Right kidney (tissue), 1 donor: ENCODE measurements around the gene ZNF532.
A peak's percentile ranks its signal among the peaks of the same experiment; 100 is the strongest.

ENCODE experiments used
- DNase-seq: peaks from one replicate; pipeline ENCODE4 v3.0.0-alpha.2; 2016

ZNF532 gene

DNA sequence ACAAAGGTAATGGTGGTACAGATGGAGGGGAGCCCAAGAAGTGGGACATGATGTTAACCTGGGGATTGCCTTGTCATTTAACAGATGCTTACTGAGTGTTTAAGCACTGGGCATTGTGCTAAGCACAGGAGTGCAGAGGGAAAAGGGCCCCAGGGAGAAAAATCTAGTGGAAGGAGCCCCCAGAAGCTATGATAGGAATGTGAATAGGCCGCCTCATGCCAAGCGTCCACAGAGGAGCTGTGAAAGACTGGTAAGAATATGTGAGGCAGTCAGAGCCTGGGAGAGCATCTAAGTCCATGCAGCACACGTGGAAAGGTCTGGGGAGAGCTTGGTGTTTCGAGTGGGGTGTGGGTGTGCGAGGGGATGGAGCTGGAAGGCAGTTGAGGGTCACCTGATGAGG, 5.5 kb downstream of the ZNF532 start:
- DNase-seq: no peak

DNA sequence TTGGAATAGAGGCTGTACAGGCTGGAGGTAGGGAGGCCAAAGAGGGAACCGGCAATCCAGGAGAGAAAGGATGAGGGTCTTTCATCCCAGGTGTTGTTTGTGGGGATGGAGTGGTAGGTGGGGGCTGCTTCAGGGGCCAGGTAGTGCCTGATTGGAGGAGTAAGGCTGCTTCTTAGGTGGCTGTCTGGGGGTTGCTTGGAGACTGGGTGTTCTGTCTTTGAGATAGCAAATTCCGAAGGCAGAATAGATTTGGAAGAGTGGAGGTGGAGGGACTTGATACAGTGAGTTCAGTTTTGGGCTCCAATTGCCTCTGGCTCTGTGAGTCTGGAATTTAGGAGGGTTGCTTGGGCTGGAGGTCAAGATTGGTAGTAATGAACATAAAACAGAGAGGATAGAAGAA, 5.9 kb downstream of the ZNF532 start:
- no peak for DNase-seq

DNA sequence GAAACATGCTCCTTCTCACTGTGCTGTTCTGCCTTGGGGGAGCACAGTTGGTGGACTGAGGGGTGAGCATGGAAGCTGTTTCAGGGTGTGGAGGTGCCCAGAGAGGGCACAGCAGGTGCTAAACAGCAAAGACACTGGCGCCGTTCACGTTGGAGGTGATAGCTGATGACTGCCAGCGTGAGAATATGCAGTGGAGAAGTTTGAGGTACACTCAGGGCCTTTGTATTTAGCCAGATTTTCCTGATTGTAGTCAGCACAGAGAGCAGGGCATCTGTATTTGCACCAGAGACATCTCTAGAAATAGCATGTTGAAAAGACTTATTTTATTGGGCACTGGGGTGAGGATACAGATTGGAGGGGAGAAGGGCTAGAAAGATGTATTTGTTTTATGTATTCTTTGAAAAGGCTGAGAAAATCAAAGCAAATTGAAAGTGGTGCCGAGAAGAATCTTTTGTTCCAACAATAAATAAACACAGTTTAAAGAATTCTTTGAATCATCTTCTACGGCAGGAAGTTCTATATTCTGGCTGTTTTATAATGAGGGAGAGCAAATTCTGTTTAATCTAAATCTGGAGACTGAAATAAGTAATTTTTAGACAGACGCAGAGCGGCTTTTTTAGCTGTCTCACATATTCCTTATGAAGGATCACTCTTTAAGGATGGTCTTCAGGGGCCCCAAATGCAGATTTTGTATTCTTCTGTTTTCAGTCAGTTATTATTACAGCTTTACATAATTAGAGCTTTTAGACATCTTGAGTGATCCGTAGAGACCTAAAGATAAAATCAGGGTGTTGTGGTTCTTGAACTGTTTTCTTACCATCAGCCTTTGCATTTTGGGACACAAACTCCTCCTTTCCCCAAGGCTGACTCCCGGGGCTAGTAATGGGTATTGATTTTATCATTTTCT, 7.1 kb downstream of the ZNF532 start:
- no peak for DNase-seq

DNA sequence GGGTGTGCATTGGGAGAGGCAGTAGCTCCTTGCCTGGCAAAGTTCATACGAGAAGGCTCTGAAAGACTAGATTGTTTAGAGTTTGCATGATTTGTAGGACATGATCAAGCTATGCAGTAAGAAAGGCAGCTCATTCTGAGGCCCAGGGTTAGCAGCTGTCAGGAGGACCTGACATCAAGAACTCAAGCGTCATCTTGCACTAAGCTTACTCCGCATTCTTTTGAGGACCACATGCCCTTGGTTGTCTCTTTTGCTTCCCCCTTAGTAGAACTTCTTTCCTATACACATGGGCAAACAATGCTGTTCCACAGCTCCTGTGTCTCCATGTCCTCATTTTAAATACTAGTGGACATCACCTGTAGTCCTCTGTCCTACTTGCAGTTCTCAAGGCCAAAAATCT, 14.0 kb downstream of the ZNF532 start:
- DNase-seq: no peak

DNA sequence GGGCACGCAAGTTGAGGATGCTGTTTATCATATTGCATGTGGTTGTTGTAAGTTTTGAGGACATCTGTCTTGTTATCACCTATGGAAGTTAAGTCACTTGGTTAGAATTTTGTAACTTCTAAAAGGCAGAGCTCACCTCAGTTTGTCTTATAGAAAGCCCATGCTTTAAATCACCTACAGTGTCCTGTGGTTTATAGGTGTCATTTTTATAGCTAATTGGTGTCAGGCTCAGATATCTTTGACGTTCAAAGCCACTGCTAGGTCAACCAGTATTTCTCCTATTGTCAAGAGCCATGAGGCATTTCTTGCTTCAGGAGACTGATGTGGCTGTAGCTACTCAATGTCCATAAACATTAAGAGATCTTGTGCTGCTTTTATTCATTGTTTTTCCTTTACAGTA, 16.8 kb downstream of the ZNF532 start:
- no peak for DNase-seq

DNA sequence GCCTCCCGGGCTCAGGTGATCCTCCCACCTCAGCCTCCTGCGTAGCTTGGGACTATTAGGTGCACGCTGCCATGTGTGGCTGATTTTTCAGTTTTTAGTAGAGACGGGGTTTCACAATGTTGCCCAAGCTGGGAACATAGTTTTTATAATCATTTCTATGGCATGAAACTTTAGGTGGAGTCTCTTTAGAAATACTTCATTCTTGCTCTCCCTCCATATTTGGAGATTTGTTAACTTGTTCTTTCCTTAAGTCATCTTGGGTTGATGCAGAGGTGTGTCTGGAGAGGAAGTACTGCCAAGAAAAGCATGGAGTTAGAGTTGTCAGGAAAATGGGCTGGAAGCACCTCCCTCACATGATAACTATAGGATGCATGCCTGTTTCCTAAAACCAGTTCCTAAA, 17.4 kb downstream of the ZNF532 start:
- DNase-seq: no peak

DNA sequence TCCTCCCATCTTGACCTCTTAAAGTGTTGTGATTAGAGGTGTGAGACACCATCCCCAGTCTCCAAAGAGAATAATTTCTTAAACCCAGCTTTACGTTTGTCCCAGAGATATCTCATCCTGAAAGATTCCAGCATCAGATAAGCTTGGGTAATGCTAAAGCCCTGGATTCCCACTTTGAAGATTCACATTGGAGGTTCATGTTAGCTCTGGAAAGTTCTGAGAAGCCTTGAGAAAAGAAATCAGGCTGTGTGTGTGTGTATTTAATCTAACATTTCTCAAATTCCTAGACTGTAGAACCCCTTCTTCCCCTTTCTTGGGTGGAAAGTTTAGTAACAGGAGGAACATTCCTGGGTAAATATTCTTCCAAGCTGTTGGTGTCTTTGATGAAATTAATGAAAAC, 18.0 kb downstream of the ZNF532 start:
- DNase-seq: no peak

DNA sequence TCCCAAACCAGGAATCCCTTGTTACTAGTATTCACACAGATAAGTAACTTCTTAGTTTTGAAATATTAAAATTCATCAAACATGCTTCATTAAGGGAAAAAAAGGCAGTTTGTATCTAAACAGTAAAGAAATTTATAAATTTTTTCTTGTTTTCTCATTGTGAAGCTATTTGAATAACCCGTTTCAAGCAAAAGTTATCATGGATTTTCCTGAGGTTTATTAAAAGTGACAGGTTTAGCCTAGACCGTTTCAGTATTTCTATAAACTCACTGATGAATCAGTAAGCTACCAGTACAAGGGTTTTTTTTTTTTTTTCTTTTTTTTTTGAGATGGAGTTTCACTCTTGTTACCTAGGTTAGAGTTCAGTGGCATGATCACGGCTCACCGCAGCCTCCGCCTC, 20.0 kb downstream of the ZNF532 start:
- DNase-seq: no peak

DNA sequence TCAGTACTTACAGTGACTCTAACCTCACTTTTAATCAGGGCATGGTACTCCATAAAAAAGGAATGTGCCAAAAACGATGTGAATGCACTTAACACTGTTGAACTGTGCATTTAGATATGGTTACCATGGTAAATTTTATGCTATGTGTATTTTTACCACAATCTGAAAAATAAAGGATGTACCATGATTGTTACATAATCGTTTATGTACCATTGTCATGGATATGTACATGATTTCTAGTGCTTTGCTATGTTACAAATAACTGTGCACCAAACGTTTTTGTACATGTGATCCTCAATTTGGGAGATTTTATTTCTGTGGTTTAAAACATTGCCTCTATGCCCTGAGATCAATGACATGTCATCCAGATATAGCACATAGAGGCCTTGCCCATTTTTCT, 21.8 kb downstream of the ZNF532 start:
- no peak for DNase-seq

DNA sequence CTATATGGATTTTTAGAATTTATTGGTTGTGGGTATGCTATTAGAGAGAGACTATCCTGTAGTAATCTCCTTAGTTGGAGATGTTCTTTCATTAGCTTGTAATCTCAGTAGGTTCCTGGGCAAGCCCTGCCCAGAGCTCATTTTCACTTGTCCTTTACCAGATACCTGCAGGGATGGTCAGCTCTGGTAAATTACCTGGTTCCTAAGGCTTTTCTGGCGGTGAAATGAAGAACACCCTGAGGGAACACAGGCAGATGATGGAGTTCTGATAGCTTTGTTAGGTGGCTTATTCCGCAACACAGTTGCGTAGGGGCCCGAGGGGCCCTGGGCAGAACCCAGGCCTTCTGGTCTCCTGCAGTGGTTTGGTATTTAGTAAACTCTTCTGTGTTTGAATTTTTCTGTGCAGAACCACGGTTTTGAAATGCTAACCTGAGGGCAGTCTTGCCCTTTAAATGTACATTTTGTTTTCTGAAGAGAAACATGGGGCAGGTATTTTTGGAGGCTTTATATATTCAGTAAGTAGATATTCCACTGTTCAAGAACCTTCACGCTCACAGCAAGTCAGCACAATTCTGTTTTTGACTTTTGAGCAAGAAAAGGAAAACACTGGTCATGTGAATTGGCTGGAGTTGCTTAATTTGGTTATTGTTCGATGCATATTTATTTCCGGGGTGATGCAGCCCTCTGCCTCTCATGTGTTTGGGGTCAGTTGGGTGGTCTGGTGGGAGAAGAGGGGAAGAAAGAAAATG, 22.4 kb downstream of the ZNF532 start:
- no peak for DNase-seq

DNA sequence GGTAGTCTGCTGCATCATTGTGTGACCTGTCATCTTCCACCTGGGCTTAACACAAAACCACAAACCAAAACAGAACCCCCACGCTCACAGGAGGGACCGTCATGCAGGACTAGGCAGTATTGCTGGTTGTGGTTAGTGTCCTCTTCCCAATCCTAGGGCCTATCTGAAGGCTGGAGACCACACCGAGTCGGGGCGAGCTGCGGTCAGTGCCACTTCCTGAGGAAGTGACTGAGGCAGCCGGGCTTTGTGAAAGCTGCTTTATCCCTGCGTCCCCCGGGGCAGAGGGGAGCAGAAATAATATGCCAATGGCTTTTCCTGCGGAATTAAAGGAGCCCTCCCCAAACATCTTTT, 22.9 kb downstream of the ZNF532 start:
- peak; percentile 22 for DNase-seq

DNA sequence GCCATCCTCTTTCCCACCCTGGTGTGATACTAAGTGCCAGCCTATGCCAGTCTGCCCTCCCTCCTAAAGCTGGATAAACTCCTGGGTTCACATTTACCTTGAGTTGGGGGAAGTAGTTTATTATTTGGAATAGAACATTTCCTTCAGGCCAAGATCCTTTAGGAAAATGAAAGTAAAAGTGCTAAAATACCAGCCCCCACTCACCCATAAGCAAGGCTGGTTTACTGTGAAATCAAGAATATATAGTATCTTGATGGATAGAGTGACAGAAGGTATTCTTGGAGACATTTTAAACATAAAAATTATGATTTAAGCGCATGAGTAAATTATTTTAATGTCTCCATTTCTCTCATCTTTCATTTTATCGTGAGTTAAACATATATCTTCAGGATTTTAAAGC, 27.1 kb downstream of the ZNF532 start:
- DNase-seq: no peak

DNA sequence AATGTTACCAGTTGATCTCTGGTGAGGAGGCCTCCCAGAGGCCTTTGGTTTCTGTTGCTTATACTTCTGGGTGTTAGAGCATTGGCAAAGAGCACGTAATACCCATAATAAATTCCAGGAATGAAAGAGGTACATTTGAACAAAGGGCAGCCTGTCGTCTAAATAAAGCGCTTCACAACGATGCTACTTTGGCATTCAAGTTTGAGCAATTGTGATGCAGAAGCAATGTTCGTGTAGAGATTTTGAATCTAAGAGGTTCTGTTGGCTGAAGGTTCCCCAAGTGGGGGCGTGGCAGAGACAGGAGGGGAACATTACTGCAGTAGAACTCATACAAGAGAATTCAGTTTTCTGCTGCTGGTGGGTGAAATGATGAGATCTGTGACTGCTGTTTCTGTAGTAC, 27.8 kb downstream of the ZNF532 start:
- DNase-seq: no peak

DNA sequence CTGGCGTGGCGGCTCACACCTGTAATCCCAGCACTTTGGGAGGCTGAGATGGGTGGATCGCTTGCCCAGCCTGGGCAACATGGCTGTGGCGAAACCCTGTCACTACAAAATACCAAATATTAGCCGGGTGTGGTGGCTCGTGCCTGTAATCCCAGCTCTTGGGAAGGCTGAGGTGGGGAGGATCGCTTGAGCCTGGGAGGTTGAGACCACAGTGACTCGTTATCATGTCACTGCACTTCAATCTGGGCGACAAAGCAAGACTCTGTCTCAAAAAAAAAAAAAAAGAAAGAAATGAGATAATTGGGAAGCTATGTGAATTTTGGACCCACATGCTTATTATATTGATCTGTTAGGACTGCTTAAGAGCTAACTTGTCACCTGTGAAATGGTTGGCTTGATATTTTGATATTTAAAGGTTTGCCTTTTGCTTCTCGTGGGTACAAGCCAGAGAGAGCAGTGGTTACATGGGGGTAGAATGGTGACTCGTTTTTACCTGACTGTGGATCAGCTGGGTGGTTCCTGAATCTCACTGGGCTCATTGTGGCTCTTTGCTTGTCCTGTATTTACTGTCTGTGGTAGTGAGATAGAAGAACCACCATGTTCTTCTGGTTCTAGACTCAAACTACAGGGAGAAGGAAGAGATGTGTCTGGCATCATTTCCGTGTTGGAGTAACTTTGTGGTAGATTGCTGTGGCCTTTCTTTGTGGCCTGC, 28.9 kb downstream of the ZNF532 start:
- DNase-seq: no peak

DNA sequence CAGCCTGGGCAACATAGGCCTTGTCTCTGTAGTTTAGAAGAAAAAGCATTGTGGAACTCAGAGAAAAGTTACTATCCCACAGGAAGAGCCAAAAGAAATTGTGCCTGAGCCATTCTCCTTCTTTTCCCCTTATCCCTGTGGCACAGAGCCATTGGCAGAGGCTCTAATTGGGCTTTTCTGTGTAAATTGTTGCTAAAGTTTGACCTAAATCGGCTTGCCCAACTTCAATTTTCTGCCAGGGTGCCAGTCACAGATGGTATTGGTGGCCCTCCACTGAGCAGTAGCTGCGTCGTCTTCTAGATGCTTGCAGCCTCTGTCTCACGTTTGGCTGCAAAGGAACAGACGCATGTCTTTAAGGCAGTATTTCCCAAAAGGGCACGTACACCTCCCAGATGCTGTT, 30.3 kb downstream of the ZNF532 start:
- DNase-seq: no peak

DNA sequence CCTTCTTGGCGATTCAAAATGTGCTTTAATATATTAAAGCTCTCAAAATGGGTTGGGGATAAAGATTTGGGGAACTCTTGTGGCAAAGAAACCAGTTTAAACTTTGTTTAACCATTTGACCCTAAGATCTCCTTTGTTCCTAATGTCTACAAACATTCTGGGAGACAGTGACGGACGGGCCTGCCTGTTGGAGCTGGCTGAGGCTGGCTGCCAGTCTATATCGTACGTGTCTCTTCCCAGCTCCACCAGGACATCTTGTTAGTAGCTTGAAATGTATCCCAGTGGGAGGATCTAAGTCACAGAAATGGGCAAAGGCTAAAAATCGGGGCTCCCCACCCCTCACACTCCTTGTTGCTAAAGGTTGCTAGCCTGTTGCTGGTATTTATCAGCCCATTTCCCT, 30.7 kb downstream of the ZNF532 start:
- no peak for DNase-seq

DNA sequence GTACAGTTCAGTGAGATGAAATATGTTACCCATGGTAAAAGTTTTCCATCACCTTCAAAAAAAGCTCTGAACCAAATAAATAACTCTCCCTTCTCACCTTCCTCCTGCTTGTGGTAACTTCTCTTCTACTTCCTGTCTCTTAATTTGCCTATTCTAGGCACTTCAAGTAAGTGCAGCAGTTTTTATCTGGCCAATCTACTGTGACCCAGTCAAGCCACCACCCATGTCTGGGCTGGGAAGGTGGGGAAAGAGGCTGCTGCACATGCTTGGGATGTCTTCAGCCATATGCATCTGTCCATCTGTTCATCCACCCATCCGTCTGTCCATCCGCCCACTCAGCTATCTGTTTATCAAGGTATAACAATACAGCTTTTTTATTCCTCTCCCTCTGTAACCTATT, 31.6 kb downstream of the ZNF532 start:
- DNase-seq: no peak

DNA sequence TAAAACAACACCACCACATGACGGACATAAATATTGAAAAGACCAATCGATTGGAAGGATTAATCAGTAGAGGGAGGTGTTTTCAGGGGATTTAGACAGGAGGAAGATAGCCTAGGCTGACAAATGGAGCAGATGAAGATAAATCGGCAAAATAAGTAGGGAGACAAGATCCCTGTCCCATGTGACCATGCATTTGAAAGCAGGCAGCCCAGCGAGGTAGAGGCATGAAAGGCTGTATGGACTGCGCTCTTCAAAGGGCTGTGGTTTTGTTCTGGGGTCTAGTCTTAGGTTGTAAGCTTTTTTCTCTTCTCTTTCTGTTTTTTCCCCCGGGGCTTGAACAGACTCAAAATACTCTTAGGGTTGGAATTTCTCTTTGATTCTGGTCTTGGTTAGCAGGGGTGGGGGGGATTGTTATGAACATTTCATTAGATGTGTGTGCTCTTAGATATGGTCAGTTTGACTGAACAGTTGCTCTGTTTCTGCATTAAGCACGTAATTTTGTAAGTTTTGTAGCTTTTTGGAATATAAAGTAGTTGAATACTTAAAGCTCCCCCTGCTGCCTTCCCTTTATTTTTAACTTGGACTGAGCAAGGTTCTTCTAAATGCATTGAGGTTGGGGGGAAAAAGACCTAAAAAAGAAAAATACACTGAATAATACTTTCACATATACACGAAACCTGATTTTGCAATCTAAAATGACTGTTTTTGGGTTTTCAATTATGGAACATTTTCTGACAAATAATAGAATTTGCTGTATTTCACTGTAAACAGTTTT, 32.2 kb downstream of the ZNF532 start:
- DNase-seq: no peak

DNA sequence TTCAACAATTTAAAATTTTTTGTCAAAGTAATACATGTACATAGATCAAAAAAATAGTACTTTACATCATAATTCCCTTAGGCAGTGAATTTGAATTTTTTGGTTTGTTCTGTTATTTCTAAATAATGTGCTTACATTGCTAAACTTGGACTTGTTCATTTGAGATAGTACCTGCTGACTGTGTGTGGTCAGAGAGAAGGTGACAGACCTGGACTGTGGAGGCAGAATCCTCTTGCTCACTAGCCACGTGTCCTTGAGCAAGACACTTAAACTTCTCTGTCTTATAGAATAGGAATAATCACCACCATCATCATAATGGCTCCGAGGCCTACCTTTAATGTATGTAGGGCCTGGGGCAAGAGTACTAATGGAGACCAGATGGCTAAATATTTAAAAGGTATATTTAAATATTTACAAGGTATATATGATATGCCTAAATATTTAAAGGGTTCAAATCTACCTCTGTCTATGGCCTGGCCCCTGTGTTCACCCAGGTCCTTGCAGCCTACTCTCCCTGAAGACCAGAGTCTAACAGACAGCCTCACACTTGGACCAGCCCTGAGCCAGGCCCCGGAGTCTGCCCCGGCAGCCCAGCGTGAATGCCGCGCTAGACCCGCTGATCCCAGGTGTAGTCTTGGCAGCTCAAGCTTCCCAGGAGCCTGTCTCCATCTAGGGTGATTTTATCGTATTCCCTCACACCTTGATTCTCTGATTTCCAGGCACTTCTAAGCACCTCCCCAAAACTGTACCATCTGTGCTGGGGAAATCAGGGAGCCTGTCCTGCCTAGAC, 33.5 kb downstream of the ZNF532 start:
- DNase-seq: no peak

DNA sequence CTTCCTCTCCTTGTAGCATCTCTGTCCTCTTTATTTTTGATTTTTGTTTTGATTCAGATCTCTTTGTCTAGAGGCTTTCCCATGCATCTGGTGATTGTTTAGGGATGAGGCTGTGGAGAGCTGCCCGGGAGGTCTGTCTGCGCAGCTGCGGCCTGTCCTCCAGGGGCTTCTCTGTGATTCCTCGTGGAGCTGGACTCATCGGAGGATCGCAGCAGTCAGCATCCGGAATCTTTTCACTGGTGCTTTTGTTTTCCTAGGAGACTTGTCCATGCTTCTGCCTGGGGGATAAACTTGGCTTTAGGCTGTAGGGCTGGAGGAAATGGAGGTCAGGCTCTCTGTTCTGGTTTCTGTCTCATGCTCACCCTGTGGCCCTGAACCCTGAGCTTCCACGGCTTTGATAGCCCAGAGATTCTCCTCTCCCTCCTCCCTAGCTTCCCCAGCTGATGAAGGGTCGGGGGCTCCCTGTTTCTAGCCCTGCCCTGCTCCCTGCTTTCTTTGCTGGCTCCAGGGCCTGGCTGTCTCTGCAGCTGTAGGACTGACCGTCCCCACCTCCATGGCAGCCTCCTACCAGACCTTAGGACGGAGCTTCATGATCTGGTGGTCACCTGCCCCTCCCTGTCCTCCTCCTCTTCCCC, 35.5 kb downstream of the ZNF532 start:
- no peak for DNase-seq

DNA sequence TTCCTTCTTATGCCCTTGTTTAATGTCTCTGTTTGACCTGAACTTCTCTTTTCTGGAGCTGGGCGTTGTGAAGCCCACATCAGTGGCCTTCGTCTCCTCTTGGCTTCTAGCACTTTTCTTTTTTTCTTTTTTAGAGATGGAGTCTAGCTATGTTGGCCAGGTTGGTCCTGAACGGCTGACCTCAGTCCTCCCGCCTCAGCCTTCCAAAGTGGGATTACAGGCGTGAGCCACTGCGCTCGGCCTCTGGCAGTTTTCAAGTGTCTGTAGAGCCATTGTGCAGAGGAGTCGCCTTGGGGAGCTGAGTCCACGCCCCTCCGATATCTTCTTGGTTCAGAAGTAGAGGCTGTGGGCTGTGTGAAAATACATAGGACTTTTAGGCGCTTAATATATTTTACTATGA, 36.5 kb downstream of the ZNF532 start:
- no peak for DNase-seq
